SK-N-SH (cell line): ENCODE measurements around the gene SPRR2D. TPM values are rescaled to one million over a fixed set of nuclear protein-coding genes. Genes with fewer than 3 reads are reported as not detected.
A peak's percentile ranks its signal among the peaks of the same experiment; 100 is the strongest.

Source experiments
- CTCF ChIA-PET: fragments of 300-600, 350-600 bp; formaldehyde crosslinking; extraction: SDS; loops from one replicate; lab custom pipeline; 2021; lab: Yijun Ruan, JAX
- POLR2A ChIA-PET: fragments of 350-600 bp; sonication (Branson Sonifier 250); formaldehyde crosslinking; extraction: SDS; loops from one replicate; lab custom pipeline; 2020; ENCODE audit warnings: antibody characterized with exemption, inconsistent platforms; lab: Yijun Ruan, JAX
- DNase-seq: peaks from one replicate; pipeline ENCODE4 v3.0.0; 2012
- H2AFZ ChIP-seq: fragments of 200-600 bp; sonication (generic); 2 replicates; pipeline ENCODE4 v1.8.1; 2016; ENCODE audit warnings: antibody characterized with exemption, mild to moderate bottlenecking, low read depth
- H3F3A ChIP-seq: fragments of 200-600 bp; sonication (generic); replicated peaks from 2 replicates; pipeline ENCODE3; 2016; ENCODE audit warnings: antibody characterized with exemption, mild to moderate bottlenecking; ENCODE audit not compliant: insufficient read depth
- H3K27ac ChIP-seq, 2 experiments: fragments of 200-500 bp in 1 of 2; fragments of 200-600 bp in 1 of 2; sonication (Bioruptor generic) in 1 of 2; sonication (generic), shearing (Covaris generic) in 1 of 2; 2 replicates each; pipeline versions ENCODE4 v1.5.1 to v1.6.1; 2014 to 2016; ENCODE audit warnings: low read depth in 2 of 2, inconsistent platforms in 1 of 2, low read length in 1 of 2, mild to moderate bottlenecking in 1 of 2, mixed read lengths in 1 of 2
- H3K27me3 ChIP-seq: fragments of 200-600 bp; sonication (generic), shearing (Covaris generic); 2 replicates; pipeline ENCODE4 v1.6.1; 2016; ENCODE audit warnings: mixed run types; ENCODE audit not compliant: insufficient read depth
- H3K36me3 ChIP-seq, 2 experiments: fragments of 200-500 bp in 1 of 2; fragments of 200-600 bp in 1 of 2; sonication (Bioruptor generic) in 1 of 2; sonication (generic) in 1 of 2; replicated peaks in 1 of 2; 2 replicates each; pipeline versions ENCODE3 to v1.5.1; 2014 to 2016; ENCODE audit warnings: low read length in 1 of 2, mild to moderate bottlenecking in 1 of 2; ENCODE audit not compliant: insufficient read depth in 2 of 2, control insufficient read depth in 1 of 2
- H3K4me1 ChIP-seq, 2 experiments: fragments of 200-500 bp in 1 of 2; fragments of 200-600 bp in 1 of 2; sonication (Bioruptor generic) in 1 of 2; sonication (generic), shearing (Covaris generic) in 1 of 2; 2 replicates each; pipeline versions ENCODE4 v1.5.1 to v1.6.1; 2014 to 2016; ENCODE audit warnings: low read depth in 1 of 2, low read length in 1 of 2, mixed run types in 1 of 2; ENCODE audit not compliant: insufficient read depth in 2 of 2, control insufficient read depth in 1 of 2
- H3K4me2 ChIP-seq: fragments of 200-600 bp; sonication (generic), shearing (Covaris generic); 2 replicates; pipeline ENCODE4 v1.6.1; 2017; ENCODE audit warnings: mixed run types
- H3K4me3 ChIP-seq, 2 experiments: fragments of 200-500 bp in 1 of 2; fragments of 200-600 bp in 1 of 2; sonication (Bioruptor generic) in 1 of 2; sonication (generic), shearing (Covaris generic) in 1 of 2; 2 replicates each; pipeline versions ENCODE4 v1.5.1 to v1.8.1; 2014 to 2016; ENCODE audit warnings: low read depth in 2 of 2, inconsistent platforms in 1 of 2, low read length in 1 of 2, mild to moderate bottlenecking in 1 of 2, mixed read lengths in 1 of 2, moderate library complexity in 1 of 2
- H3K79me2 ChIP-seq: fragments of 200-600 bp; sonication (generic); 2 replicates; pipeline ENCODE4 v1.8.1; 2017; ENCODE audit warnings: mild to moderate bottlenecking; ENCODE audit not compliant: insufficient read depth
- H3K9ac ChIP-seq: fragments of 200-600 bp; sonication (generic); 2 replicates; pipeline ENCODE4 v1.6.1; 2017; ENCODE audit warnings: mixed run types
- H3K9me2 ChIP-seq: fragments of 200-600 bp; sonication (generic); 2 replicates; pipeline ENCODE4 v1.6.1; 2017; ENCODE audit warnings: mixed run types
- H3K9me3 ChIP-seq: fragments of 200-600 bp; sonication (generic); 2 replicates; pipeline ENCODE4 v1.6.1; 2017; ENCODE audit warnings: mixed run types, mild to moderate bottlenecking, moderate library complexity
- H4K20me1 ChIP-seq: fragments of 200-600 bp; sonication (generic); 2 replicates; pipeline ENCODE4 v1.6.1; 2017; ENCODE audit warnings: mild to moderate bottlenecking, mixed run types; ENCODE audit not compliant: insufficient read depth
- CTCF ChIP-seq: fragments of 200-600 bp; sonication (generic); IDR thresholded peaks from 2 replicates; pipeline ENCODE4 v1.6.1; 2017; ENCODE audit warnings: antibody characterized with exemption, mild to moderate bottlenecking, moderate library complexity
- EP300 ChIP-seq, 2 experiments: IDR thresholded peaks; 2 replicates each; pipeline versions ENCODE4 v1.4.0 to v1.6.1; 2012; ENCODE audit warnings: borderline replicate concordance in 1 of 2, low read depth in 1 of 2, low read length in 1 of 2
- FOSL2 ChIP-seq: IDR thresholded peaks from 2 replicates; pipeline ENCODE4 v1.4.0; 2012; ENCODE audit warnings: low read depth, mild to moderate bottlenecking, moderate library complexity, borderline replicate concordance
- FOXM1 ChIP-seq: IDR thresholded peaks from 2 replicates; pipeline ENCODE4 v1.4.0; 2012; ENCODE audit warnings: low read depth, mild to moderate bottlenecking
- MAX ChIP-seq: IDR thresholded peaks from 2 replicates; pipeline ENCODE4 v1.4.0; 2012; ENCODE audit warnings: low read depth
- MEF2A ChIP-seq: IDR thresholded peaks from 2 replicates; pipeline ENCODE4 v1.4.0; 2012; ENCODE audit warnings: low read depth, borderline replicate concordance
- PBX3 ChIP-seq: IDR thresholded peaks from 2 replicates; pipeline ENCODE4; 2012
- POLR2AphosphoS5 ChIP-seq: IDR thresholded peaks from 2 replicates; pipeline ENCODE4 v1.6.1; 2012; ENCODE audit warnings: low read depth, low read length
- REST ChIP-seq: IDR thresholded peaks from 2 replicates; pipeline ENCODE4 v1.6.1; 2012; ENCODE audit warnings: mild to moderate bottlenecking, low read depth, low read length, moderate library complexity
- RXRA ChIP-seq: IDR thresholded peaks from 2 replicates; pipeline ENCODE4 v1.4.0; 2012; ENCODE audit warnings: low read depth, mild to moderate bottlenecking, borderline replicate concordance
- SMC3 ChIP-seq: IDR thresholded peaks from 2 replicates; pipeline ENCODE4 v1.6.1; 2012; ENCODE audit warnings: low read depth, low read length, improper control_type of control experiment
- TAF1 ChIP-seq: IDR thresholded peaks from 2 replicates; pipeline ENCODE4 v1.6.1; 2012; ENCODE audit warnings: low read depth, mild to moderate bottlenecking, low read length, moderate library complexity, borderline replicate concordance
- TCF12 ChIP-seq: IDR thresholded peaks from 2 replicates; pipeline ENCODE4 v1.4.0; 2012
- USF2 ChIP-seq: fragments of 150-350 bp; IDR thresholded peaks from 2 replicates; pipeline ENCODE4 v1.6.1; 2017; ENCODE audit warnings: antibody characterized with exemption, low read length, low read depth, borderline replicate concordance
- YY1 ChIP-seq: IDR thresholded peaks from 2 replicates; pipeline ENCODE4 v1.4.0; 2012; ENCODE audit warnings: low read depth, mild to moderate bottlenecking
- WGBS: methylation state at CpG from one replicate; pipeline ENCODE4 v1.1.6; 2017; ENCODE audit warnings: low lambda C conversion rate; 5-methylcytosine and 5-hydroxymethylcytosine counted together
- polyA plus RNA-seq, 3 experiments: library from polyadenylated mRNA; depleted of rRNA; stranded (reverse); fragments of >200 nt; gene quantifications; 2 replicates each; pipeline ENCODE4 v1.2.3, GENCODE V29; 2012

Gene SPRR2D
- polyA plus RNA-seq, 1 of the 3 experiments (the other 2 are of a cell fraction) = not detected

GRCh38 chr1:153035211-153035610 lies 5.7 kb downstream of the SPRR2D start:
- Histone ChIP-seq H3K9me3 (no peaks in the 10 kb centered on the region), H3K27me3 (no peaks in the 10 kb centered on the region), H3K36me3 (no peaks in the 10 kb centered on the region), H3K9ac (no peak overlapping the region), H2AFZ (no peak overlapping the region), H3K79me2 (no peaks in the 10 kb centered on the region), H3K4me3 (no peak overlapping the region)
- no peak for DNase-seq
- TF ChIP-seq EP300 (IDR thresholded peaks at IDR 0.05; ENCODE audit: borderline replicate concordance in 1 of 2, low read depth in 1 of 2, low read length in 1 of 2) (no peak), PBX3 (no peak), TAF1 (no peak), MAX (no peak)
- TF ChIP-seq, all 33 proteins: peak for 0
- Histone ChIP-seq H3K27ac (no peak overlapping the region), H3K4me1 (no peaks in the 10 kb centered on the region), H3K4me2 (no peak overlapping the region), H3F3A (no peaks in the 10 kb centered on the region), H3K9me2 (no peaks in the 10 kb centered on the region), H4K20me1 (no peaks in the 10 kb centered on the region)
- ChIA-PET POLR2A (no interaction called here), CTCF (no interaction called here)
- 8% methylated on average over 1 of the region's 1 CpG for whole genome bisulfite sequencing

- H3K79me2 ChIP-seq = no peaks in the 10 kb centered on the region
- no peaks in the 10 kb centered on the region for H3K9me3 ChIP-seq
- no peak overlapping the region for H3K4me3 ChIP-seq
- ChIA-PET CTCF (no interaction called here), POLR2A (no interaction called here)
- H4K20me1 ChIP-seq = no peaks in the 10 kb centered on the region
- H2AFZ ChIP-seq = no peak overlapping the region
- no peak overlapping the region for H3K9ac ChIP-seq
- peak; percentile 5 for DNase-seq
- no peaks in the 10 kb centered on the region for H3K36me3 ChIP-seq
- no peaks in the 10 kb centered on the region for H3F3A ChIP-seq
- H3K9me2 ChIP-seq = no peaks in the 10 kb centered on the region
- no peaks in the 10 kb centered on the region for H3K27me3 ChIP-seq
- 0 out of 2 replicates have a peak overlapping the region, but pooled peaks have one; percentile 26 for H3K4me2 ChIP-seq
- 0% methylated on average over 3 of the region's 3 CpGs for WGBS
- no peak overlapping the region for H3K27ac ChIP-seq
- no peaks in the 10 kb centered on the region for H3K4me1 ChIP-seq
- TF ChIP-seq RXRA (no peak), YY1 (no peak), REST (no peak), MEF2A (no peak), POLR2AphosphoS5 (no peak), PBX3 (no peak), FOSL2 (peak; percentile 37; the same call in 1 of the 2 replicates), CTCF (peak; percentile 56), MAX (no peak), SMC3 (0 out of 2 replicates have a peak, but pooled peaks have one; percentile 9), USF2 (no peak), FOXM1 (no peak), TCF12 (no peak)
Measured at GRCh38 chr1:153032677-153033308, 8.1 kb downstream of the SPRR2D start.
